CD4-positive, alpha-beta T cell treated with Interleukin-17A for 1 hour (primary cell): ENCODE measurements around the gene EHF.
"Not testable (repeated sequence)": the region's sequence is repeated elsewhere in the genome, so short reads cannot be mapped to it uniquely, and the experiment has no call there.

ENCODE experiments used
- DNase-seq: peaks from one replicate; pipeline ENCODE4 v3.0.0-alpha.2; 2020

The EHF gene

GRCh38 chr11:34671946-34672345 lies 51.1 kb downstream of the EHF start:
- DNase-seq, result no peak

- no peak for DNase-seq
Measured at GRCh38 chr11:34674038-34674437, 53.1 kb downstream of the EHF start.

DNA sequence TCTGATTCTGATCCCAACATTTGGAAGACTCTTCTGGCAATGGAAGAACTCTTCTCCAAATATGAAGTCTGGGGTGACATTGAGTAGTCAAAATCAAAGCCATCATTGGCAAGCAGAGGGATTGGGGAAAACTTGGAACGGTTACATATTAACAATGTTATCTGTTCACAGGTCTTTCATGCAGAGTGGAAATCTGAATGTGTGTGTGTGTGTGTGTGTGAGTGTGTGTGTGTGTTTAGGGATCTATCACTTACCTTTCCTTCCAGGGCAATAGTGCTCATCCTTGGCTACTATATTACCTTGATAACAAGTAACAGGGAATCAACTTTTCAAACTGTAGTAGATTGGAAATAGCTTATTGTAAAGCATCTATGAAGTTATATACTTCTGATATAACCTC lies 55.3 kb downstream of the EHF start:
- no peak for DNase-seq

- DNase-seq, result no peak
Measured at GRCh38 chr11:34679681-34680080, 58.8 kb downstream of the EHF start.

DNA sequence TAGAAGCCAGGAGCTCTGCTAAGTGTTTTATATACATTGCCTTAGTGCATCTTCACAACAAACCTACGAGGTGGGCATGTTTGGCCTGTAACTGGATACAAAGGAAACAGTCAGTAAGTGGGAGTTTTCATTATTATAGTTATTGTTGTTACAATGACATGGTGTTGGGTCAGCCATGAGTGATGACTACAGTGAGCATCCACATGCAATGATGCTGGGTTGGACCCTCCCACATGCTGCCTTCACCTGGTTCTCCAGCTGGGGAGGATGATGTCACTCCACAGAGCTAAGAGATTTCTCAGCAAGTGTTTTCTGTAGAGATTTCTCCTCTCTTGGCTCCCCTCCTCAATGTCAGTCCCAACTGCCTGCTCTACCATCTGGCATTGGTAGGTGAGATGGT lies 59.3 kb downstream of the EHF start:
- DNase-seq, result no peak

DNA sequence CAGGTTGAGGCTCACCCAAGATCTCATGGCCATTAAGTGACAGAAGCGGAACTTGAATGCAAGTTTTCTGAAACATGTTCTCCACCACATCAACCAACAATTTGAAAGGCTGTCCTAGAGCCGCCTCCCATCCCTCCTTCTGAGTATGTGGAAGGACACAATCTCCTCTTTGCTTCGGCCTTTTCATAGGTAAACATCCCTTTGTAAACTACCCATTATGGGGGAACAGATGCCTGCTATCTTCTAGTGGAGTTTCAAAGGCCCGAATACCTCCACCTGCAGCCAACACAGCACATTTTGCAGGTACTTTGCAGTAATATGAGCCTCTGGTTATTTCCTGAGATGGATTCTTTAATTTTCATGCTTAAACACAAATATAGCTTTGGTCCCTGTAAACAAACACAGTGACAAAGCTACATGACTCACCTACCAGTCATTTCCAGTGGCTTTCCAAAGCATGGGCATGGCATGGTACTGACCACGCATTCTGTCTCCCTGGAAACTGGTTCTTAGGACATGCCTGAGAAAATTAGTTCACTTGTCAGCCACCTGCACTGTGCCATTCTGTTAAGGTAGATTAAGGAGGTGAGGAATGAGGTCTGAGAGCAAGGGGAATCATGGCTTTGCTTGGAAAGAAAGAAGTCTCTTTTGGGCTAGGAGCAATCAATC lies 60.2 kb downstream of the EHF start:
- DNase-seq, result no peak

- no peak for DNase-seq
Measured at GRCh38 chr11:34682825-34683224, 61.9 kb downstream of the EHF start.

DNA sequence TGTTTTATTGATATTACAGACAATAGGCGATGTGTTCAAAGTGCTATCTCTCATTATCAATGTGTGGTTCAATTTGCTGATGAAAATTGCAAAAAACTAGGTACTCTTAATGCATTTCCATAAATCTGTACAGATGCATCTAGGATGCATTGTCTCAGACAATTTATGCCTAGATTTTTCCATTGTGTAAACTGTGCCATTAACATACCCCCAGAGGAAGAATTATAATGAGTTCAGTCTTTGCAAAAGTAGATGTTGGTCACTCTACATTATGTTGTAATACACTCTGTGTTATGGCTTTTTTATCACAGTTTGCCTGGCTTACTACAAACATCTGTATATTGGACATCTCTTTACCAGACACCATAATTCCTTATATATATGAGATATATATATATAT lies 62.5 kb downstream of the EHF start:
- DNase-seq, result no peak

DNA sequence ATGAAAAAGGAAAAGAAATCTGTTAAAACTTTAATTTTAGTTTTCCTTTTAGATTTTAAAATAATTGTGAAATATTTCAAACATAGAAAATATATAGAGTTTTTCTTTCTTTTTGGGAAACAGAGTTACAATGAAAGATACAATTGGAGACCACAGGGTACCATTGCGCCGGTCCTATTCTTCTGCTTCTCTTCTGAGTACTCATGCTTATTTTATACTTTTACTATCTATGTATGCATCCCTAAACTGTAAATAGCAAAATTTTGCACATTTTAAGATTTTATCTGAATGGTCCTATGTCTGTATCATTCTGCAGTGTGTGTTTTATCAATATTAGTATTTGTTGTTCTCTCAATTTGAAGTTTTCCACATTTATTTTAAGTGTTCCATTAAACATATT lies 65.0 kb downstream of the EHF start:
- no peak for DNase-seq

DNA sequence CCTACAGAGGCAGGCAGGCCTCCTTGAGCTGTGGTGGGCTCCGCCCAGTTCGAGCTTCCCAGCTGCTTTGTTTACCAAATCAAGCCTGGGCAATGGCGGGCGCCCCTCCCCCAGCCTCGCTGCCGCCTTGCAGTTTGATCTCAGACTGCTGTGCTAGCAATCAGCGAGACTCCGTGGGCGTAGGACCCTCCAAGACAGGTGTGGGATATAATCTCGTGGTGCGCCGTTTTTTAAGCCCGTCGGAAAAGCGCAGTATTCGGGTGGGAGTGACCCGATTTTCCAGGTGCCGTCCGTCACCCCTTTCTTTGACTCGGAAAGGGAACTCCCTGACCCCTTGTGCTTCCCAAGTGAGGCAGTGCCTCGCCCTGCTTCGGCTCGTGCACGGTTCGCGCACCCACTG lies 71.4 kb downstream of the EHF start:
- DNase-seq, result not testable (repeated sequence)

- DNase-seq, result no peak
Measured at GRCh38 chr11:34696862-34697261, 76.0 kb downstream of the EHF start.

DNA sequence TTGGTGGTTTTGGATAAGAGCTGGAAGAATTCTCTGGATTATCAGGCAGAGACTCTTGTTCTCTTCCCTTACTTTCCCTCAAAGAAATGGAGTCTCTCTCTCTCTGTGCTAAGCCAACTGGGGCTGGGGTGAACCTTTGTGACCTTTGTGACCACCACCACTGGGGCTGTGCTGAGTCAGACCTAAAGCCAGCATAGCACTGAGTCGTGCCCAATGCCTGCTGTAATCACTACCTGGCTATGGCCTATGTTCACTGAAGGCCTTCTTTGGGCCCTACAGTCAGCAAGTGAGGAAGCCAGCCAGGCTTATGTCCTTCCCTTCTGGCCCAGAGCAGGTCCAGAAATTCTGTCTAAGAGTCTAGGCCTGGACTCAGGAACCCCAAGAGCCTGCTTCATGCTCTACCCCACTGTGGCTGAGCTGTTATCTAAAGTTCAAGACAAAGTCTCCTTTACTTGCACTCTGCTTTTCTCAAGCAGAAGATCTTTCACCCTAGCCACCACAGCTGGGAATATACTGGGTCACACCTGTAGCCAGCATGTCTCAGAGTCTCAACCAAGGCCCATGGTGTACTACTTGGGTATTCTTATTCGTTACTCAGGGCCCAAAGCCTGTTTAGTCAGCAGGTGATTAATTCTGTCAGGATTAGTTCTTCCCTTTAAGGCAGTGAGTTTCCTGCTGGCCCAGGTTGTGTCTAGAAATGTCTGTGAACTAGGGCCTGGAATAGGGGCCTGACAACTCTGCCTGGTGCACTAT lies 86.0 kb downstream of the EHF start:
- no peak for DNase-seq

DNA sequence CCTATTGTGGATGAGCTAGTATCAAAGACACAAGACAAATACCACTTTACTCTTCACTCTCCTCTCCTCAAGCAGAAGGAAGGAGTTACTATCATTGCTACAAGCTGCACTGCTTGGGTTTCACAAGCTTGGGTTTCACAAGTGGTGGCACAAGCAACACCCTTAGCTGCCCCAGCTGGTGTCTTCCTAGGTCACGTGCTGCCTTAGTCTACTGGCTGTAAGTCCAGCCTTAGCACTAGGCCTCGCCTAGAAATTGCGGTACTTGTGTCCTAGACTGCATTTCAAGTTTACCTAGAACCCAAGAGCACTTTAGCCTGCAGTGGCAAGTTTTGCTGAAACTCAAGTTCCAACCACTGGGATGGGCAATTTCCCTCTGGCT lies 86.6 kb downstream of the EHF start:
- DNase-seq, result peak; percentile 3
